CD4-positive, alpha-beta memory T cell (primary cell): Measurements from ENCODE around the gene AKT1S1. TPM values are rescaled to one million over a fixed set of nuclear protein-coding genes. Genes with fewer than 3 reads are reported as not detected.

Source experiments
- CTCF ChIA-PET: fragments of 350-600 bp; sonication (Branson Sonifier 250); formaldehyde crosslinking; loops from one replicate; lab custom pipeline; 2021; ENCODE audit warnings: inconsistent platforms; ENCODE audit not compliant: partially characterized antibody; lab: Charles Lee
- POLR2A ChIA-PET: fragments of 350-600 bp; sonication (Branson Sonifier 250); formaldehyde crosslinking; loops from one replicate; lab custom pipeline; 2021; ENCODE audit not compliant: partially characterized antibody; lab: Charles Lee
- DNase-seq, 5 donors: peaks; one replicate each; pipeline versions ENCODE4 v3.0.0 to v3.0.0-alpha.2; 2020 to 2022; ENCODE audit warnings: mixed read lengths in 1 of 5
- H3K27ac ChIP-seq: one replicate; pipeline ENCODE4 v1.7.0; 2013; ENCODE audit warnings: low read depth, low read length
- H3K27me3 ChIP-seq: 2 replicates; pipeline ENCODE4 v1.7.0; 2013; ENCODE audit warnings: mild to moderate bottlenecking, low read length, moderate library complexity; ENCODE audit not compliant: insufficient read depth
- H3K36me3 ChIP-seq: 2 replicates; pipeline ENCODE4 v1.7.0; 2013; ENCODE audit warnings: mild to moderate bottlenecking, low read length, moderate library complexity; ENCODE audit not compliant: insufficient read depth
- H3K4me1 ChIP-seq: 2 replicates; pipeline ENCODE4 v1.7.0; 2013; ENCODE audit warnings: mild to moderate bottlenecking, low read length, moderate library complexity; ENCODE audit not compliant: insufficient read depth
- H3K4me3 ChIP-seq, 2 donors: one replicate each; pipeline ENCODE4 v1.7.0; 2013; ENCODE audit warnings: low read length in 2 of 2, mild to moderate bottlenecking in 1 of 2
- H3K9me3 ChIP-seq, 2 donors: one replicate each; pipeline ENCODE4 v1.7.0; 2013; ENCODE audit warnings: low read length in 2 of 2, control low read depth in 1 of 2; ENCODE audit not compliant: control insufficient read depth in 1 of 2
- H3K27ac Mint-ChIP-seq, 7 donors: one replicate each; pipeline ENCODE4 v1.8.0; 2020 to 2021; ENCODE audit warnings: mixed read lengths in 7 of 7, mild to moderate bottlenecking in 6 of 7, inconsistent platforms in 3 of 7, moderate library complexity in 3 of 7
- H3K27me3 Mint-ChIP-seq, 2 donors: one replicate each; pipeline ENCODE4 v1.8.0; 2020 to 2021; ENCODE audit warnings: mixed read lengths in 2 of 2
- H3K36me3 Mint-ChIP-seq, 2 donors: one replicate each; pipeline ENCODE4 v1.8.0; 2020 to 2021; ENCODE audit warnings: mixed read lengths in 2 of 2, inconsistent platforms in 1 of 2, mild to moderate bottlenecking in 1 of 2
- H3K4me1 Mint-ChIP-seq, 4 donors: one replicate each; pipeline ENCODE4 v1.8.0; 2020 to 2021; ENCODE audit warnings: mixed read lengths in 4 of 4, mild to moderate bottlenecking in 1 of 4
- H3K4me3 Mint-ChIP-seq, 8 donors: one replicate each; pipeline ENCODE4 v1.8.0; 2020 to 2021; ENCODE audit warnings: mixed read lengths in 8 of 8, mild to moderate bottlenecking in 7 of 8, moderate library complexity in 6 of 8, inconsistent platforms in 3 of 8
- H3K9me3 Mint-ChIP-seq, 8 donors: one replicate each; pipeline ENCODE4 v1.8.0; 2020 to 2021; ENCODE audit warnings: mixed read lengths in 8 of 8, mild to moderate bottlenecking in 5 of 8, inconsistent platforms in 3 of 8, moderate library complexity in 1 of 8
- intact Hi-C: fragments of 100-400 bp; cut with micrococcal nuclease; formaldehyde crosslinking; loops from one replicate; pipeline ENCODE4 v1.15.1; 2023
- polyA plus RNA-seq, 2 donors: library from polyadenylated mRNA; unstranded; fragments of 300-500 nt; fragmentation: Illumina TruSeq; gene quantifications; one replicate each; pipeline ENCODE4 v1.2.3, GENCODE V29; 2021
- total RNA-seq, 2 experiments: library from RNA; stranded (reverse); gene quantifications; one replicate each; pipeline ENCODE4 v1.2.3, GENCODE V29; 2021

Gene AKT1S1
- total and polyA plus RNA-seq, 4 experiments from 2014 or later = 2.5 to 20.2 (median 12.2) TPM

DNA sequence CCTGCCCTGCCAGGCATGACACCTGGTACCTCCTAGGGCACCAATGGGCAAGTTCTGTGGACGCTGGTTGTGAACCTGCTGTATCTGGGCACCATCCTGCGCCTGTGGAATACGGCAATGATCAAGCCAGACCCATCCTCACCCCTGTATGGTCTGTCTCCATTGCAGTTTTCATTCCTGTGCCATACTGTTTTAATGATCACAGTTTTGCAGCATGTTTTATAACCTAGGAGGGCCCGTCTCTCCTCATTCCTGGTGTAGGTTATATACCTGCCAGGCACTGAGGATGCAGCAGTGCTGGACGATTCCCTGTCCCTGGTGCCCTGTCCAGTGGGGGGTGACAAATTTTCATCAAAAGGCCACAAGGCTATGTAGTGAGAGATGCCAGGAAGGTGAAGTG is 5.9 kb upstream of the AKT1S1 start:
- POLR2A ChIA-PET = interaction anchor here (1.2 to 1.8 kb wide), 3 partner anchors 12 to 15 kb away, joined by 3 to 5 read pairs (median 3); partner anchors contain the start of gene PNKP
- H3K27me3 ChIP-seq = no peaks in the 10 kb centered on the region
- H3K4me1 Mint-ChIP-seq = peaks cover 7 to 22% (median 9%) of the 10 kb centered on the region in 4 donors
- peak overlapping the region in 3 of 7 donors; percentile 8 to 79 (median 60) for H3K27ac Mint-ChIP-seq
- no peak for DNase-seq
- H3K4me3 ChIP-seq = no peak overlapping the region
- intact Hi-C loops = no loop called here
- H3K36me3 ChIP-seq = peaks cover 56% of the 10 kb centered on the region
- H3K36me3 Mint-ChIP-seq = peaks cover 30 to 32% of the 10 kb centered on the region in 2 donors
- H3K4me3 Mint-ChIP-seq = no peak overlapping the region
- H3K27ac ChIP-seq = no peak overlapping the region
- H3K4me1 ChIP-seq = peaks cover 14% of the 10 kb centered on the region
- H3K9me3 Mint-ChIP-seq = no peaks in the 10 kb centered on the region
- H3K9me3 ChIP-seq = no peaks in the 10 kb centered on the region
- CTCF ChIA-PET = no interaction called here
- H3K27me3 Mint-ChIP-seq = no peaks in the 10 kb centered on the region

- Histone ChIP-seq H3K36me3 (peaks cover 56% of the 10 kb centered on the region), H3K9me3 (no peaks in the 10 kb centered on the region), H3K27me3 (no peaks in the 10 kb centered on the region), H3K4me1 (peaks cover 15% of the 10 kb centered on the region), H3K4me3 (no peak overlapping the region), H3K27ac (no peak overlapping the region)
- POLR2A ChIA-PET = interaction anchor here (0.9 to 1.8 kb wide), 4 partner anchors 13 to 32 kb away, joined by 3 to 5 read pairs (median 4); partner anchors contain the start of genes PNKP and PTOV1
- Mint-ChIP-seq H3K4me3 (no peak overlapping the region), H3K9me3 (no peaks in the 10 kb centered on the region), H3K36me3 (peaks cover 32 to 35% of the 10 kb centered on the region in 2 donors), H3K27ac (no peak overlapping the region), H3K4me1 (peaks cover 9 to 25% (median 12%) of the 10 kb centered on the region in 4 donors), H3K27me3 (no peaks in the 10 kb centered on the region)
- intact Hi-C loops = no loop called here
- DNase-seq = no peak
- CTCF ChIA-PET = no interaction called here
Measured at GRCh38 chr19:49882643-49883042, 5.5 kb upstream of the AKT1S1 start.

DNA sequence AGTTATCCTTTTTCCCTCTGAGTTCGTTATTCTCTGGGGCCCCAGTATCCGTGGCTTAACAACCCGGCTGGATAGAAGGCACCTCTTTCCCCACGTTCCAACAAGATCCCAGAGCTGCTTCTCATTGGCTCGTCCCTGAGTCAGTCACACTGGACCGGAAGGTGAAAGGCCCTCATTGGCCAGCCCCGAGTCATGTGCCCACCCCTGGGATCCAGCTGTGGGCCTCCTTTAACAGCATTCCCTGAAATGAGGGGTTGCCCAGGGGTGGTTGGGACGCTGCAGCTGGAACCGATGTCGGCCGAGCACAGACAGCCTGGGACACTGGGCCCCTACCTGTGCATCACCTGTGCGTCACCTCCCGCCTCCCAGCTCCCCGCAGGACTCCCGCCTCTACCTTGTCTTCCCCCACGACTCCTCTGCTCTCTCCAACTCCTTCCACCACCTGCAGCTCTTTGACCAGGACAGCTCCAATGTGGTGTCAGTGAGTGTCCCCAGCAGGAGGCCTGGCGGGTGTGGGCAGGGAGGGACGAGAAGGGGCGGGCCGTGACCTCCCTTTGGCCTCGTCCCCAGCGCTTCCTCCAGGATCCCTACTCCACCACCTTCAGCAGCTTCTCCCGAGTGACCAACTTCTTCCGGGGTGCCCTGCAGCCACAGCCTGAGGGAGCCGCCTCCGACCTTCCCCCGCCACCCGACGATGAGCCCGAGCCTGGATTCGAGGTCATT is 4.7 kb upstream of the AKT1S1 start:
- peaks cover 9 to 25% (median 12%) of the 10 kb centered on the region in 4 donors for H3K4me1 Mint-ChIP-seq
- peak overlapping the region in 1 of 7 donors; percentile 32 for H3K27ac Mint-ChIP-seq
- H3K36me3 Mint-ChIP-seq = peaks cover 32 to 35% of the 10 kb centered on the region in 2 donors
- Histone ChIP-seq H3K9me3 (no peaks in the 10 kb centered on the region), H3K4me3 (no peak overlapping the region), H3K4me1 (peaks cover 15% of the 10 kb centered on the region), H3K27ac (no peak overlapping the region), H3K36me3 (peaks cover 56% of the 10 kb centered on the region), H3K27me3 (no peaks in the 10 kb centered on the region)
- ChIA-PET CTCF (no interaction called here), POLR2A (interaction anchor here (0.9 to 1.8 kb wide), 9 partner anchors 8 to 71 kb away, joined by 3 to 6 read pairs (median 4); partner anchors contain the start of genes PNKP and PTOV1)
- peak in 1 of 5 donors; percentile 39 for DNase-seq
- intact Hi-C loops = no loop called here
- no peak overlapping the region for H3K4me3 Mint-ChIP-seq
- no peaks in the 10 kb centered on the region for H3K9me3 Mint-ChIP-seq
- H3K27me3 Mint-ChIP-seq = no peaks in the 10 kb centered on the region

GRCh38 chr19:49881186-49881585 is 4.0 kb upstream of the AKT1S1 start:
- Mint-ChIP-seq H3K36me3 (peaks cover 32 to 33% of the 10 kb centered on the region in 2 donors), H3K27me3 (no peaks in the 10 kb centered on the region), H3K9me3 (no peaks in the 10 kb centered on the region), H3K4me1 (peaks cover 7 to 25% (median 12%) of the 10 kb centered on the region in 4 donors), H3K27ac (peak overlapping the region in 1 of 7 donors; percentile 17), H3K4me3 (peak overlapping the region in 1 of 8 donors; percentile 17)
- DNase-seq = no peak
- ChIA-PET POLR2A (interaction anchor here (1.1 to 1.7 kb wide), 6 partner anchors 9 to 71 kb away, joined by 3 to 6 read pairs (median 4); partner anchors contain the start of genes PNKP and PTOV1), CTCF (no interaction called here)
- peaks cover 15% of the 10 kb centered on the region for H3K4me1 ChIP-seq
- no peaks in the 10 kb centered on the region for H3K9me3 ChIP-seq
- H3K27me3 ChIP-seq = no peaks in the 10 kb centered on the region
- intact Hi-C loops = no loop called here
- peaks cover 56% of the 10 kb centered on the region for H3K36me3 ChIP-seq
- no peak overlapping the region for H3K4me3 ChIP-seq
- no peak overlapping the region for H3K27ac ChIP-seq

GRCh38 chr19:49880162-49880869 is 3.2 kb upstream of the AKT1S1 start:
- H3K36me3 ChIP-seq = peaks cover 56% of the 10 kb centered on the region
- H3K4me3 ChIP-seq = no peak overlapping the region
- Mint-ChIP-seq H3K9me3 (no peaks in the 10 kb centered on the region), H3K36me3 (peaks cover 29 to 31% of the 10 kb centered on the region in 2 donors), H3K27ac (peak overlapping the region in 2 of 7 donors; percentile 72 to 89), H3K4me3 (peak overlapping the region in 1 of 8 donors; percentile 39), H3K4me1 (peaks cover 12 to 32% (median 18%) of the 10 kb centered on the region in 4 donors), H3K27me3 (no peaks in the 10 kb centered on the region)
- peaks cover 23% of the 10 kb centered on the region for H3K4me1 ChIP-seq
- H3K27me3 ChIP-seq = no peaks in the 10 kb centered on the region
- POLR2A ChIA-PET = interaction anchor here (1.1 to 1.7 kb wide), 4 partner anchors 11 to 70 kb away, joined by 3 to 6 read pairs (median 4); partner anchors contain the start of gene PTOV1
- no peak overlapping the region for H3K27ac ChIP-seq
- no peaks in the 10 kb centered on the region for H3K9me3 ChIP-seq
- CTCF ChIA-PET = no interaction called here
- no peak for DNase-seq
- intact Hi-C loops = no loop called here

- H3K27me3 ChIP-seq = no peaks in the 10 kb centered on the region
- peaks cover 29% of the 10 kb centered on the region for H3K4me1 ChIP-seq
- DNase-seq = no peak
- Mint-ChIP-seq H3K27me3 (no peaks in the 10 kb centered on the region), H3K36me3 (peaks cover 22 to 25% of the 10 kb centered on the region in 2 donors), H3K4me1 (peaks cover 14 to 41% (median 18%) of the 10 kb centered on the region in 4 donors), H3K27ac (peak overlapping the region in 3 of 7 donors; percentile 53 to 83 (median 68)), H3K4me3 (peak overlapping the region in 1 of 8 donors; percentile 20), H3K9me3 (no peaks in the 10 kb centered on the region)
- H3K9me3 ChIP-seq = no peaks in the 10 kb centered on the region
- H3K36me3 ChIP-seq = peaks cover 51% of the 10 kb centered on the region
- ChIA-PET POLR2A (interaction anchor here (1.4 to 5.4 kb wide), 2 partner anchors 11 to 30 kb away, joined by 9 to 60 read pairs; partner anchors contain the start of gene PTOV1), CTCF (no interaction called here)
- H3K27ac ChIP-seq = no peak overlapping the region
- H3K4me3 ChIP-seq = no peak overlapping the region
- intact Hi-C loops = loop anchor here (5.0 kb wide), 2 partner anchors 162 to 202 kb away; partner anchors contain the start of gene PRMT1
Measured at GRCh38 chr19:49879243-49879963, 2.2 kb upstream of the AKT1S1 start.
